Ishikawa (cell line): ENCODE measurements around the gene STRN4.

Experiments used
- CEBPB ChIP-seq: IDR thresholded peaks from 2 replicates; pipeline ENCODE4 v1.6.1; 2012
- EP300 ChIP-seq: IDR thresholded peaks from 2 replicates; pipeline ENCODE4 v1.6.1; 2012; ENCODE audit warnings: borderline replicate concordance
- FOXM1 ChIP-seq: IDR thresholded peaks from 2 replicates; pipeline ENCODE4 v1.6.1; 2012; ENCODE audit warnings: low read depth, borderline replicate concordance
- MAX ChIP-seq: IDR thresholded peaks from 2 replicates; pipeline ENCODE4 v1.6.1; 2012
- YY1 ChIP-seq: IDR thresholded peaks from 2 replicates; pipeline ENCODE4 v1.6.1; 2012; ENCODE audit warnings: low read depth
- ZBTB7A ChIP-seq: IDR thresholded peaks from 2 replicates; pipeline ENCODE4 v1.6.1; 2012; ENCODE audit warnings: low read depth
- TF ChIP-seq, protein P1 (sequence below): IDR thresholded peaks from 2 replicates; pipeline ENCODE4 v1.6.1; 2012; ENCODE audit warnings: low read depth, mild to moderate bottlenecking

- TF ChIP-seq ZBTB7A (no peak), MAX (no peak), FOXM1 (no peak), EP300 (no peak), YY1 (no peak), CEBPB (no peak)
- TF ChIP-seq, protein P1, sequence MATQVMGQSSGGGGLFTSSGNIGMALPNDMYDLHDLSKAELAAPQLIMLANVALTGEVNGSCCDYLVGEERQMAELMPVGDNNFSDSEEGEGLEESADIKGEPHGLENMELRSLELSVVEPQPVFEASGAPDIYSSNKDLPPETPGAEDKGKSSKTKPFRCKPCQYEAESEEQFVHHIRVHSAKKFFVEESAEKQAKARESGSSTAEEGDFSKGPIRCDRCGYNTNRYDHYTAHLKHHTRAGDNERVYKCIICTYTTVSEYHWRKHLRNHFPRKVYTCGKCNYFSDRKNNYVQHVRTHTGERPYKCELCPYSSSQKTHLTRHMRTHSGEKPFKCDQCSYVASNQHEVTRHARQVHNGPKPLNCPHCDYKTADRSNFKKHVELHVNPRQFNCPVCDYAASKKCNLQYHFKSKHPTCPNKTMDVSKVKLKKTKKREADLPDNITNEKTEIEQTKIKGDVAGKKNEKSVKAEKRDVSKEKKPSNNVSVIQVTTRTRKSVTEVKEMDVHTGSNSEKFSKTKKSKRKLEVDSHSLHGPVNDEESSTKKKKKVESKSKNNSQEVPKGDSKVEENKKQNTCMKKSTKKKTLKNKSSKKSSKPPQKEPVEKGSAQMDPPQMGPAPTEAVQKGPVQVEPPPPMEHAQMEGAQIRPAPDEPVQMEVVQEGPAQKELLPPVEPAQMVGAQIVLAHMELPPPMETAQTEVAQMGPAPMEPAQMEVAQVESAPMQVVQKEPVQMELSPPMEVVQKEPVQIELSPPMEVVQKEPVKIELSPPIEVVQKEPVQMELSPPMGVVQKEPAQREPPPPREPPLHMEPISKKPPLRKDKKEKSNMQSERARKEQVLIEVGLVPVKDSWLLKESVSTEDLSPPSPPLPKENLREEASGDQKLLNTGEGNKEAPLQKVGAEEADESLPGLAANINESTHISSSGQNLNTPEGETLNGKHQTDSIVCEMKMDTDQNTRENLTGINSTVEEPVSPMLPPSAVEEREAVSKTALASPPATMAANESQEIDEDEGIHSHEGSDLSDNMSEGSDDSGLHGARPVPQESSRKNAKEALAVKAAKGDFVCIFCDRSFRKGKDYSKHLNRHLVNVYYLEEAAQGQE: no peak
Measured at GRCh38 chr19:46736531-46737297, 9.5 kb downstream of the STRN4 start.
